PFSK-1 (cell line): ENCODE results near the gene QRICH2. TPM values are rescaled to one million over a fixed set of nuclear protein-coding genes. Genes with fewer than 3 reads are reported as not detected.

Experiments
- FOXP2 ChIP-seq: optimal IDR thresholded peaks from 2 replicates; pipeline ENCODE3; 2011; ENCODE audit warnings: borderline replicate concordance, control low read depth, inconsistent platforms; ENCODE audit not compliant: insufficient read depth; ENCODE audit errors: extremely low read length, extremely low read depth
- POLR2AphosphoS5 ChIP-seq: IDR thresholded peaks from 2 replicates; pipeline ENCODE4 v1.6.1; 2012; ENCODE audit warnings: low read depth, mild to moderate bottlenecking, control low read depth, low read length, moderate library complexity
- REST ChIP-seq, 2 experiments: IDR thresholded peaks; 2 replicates each; pipeline versions ENCODE4 v1.6.1 to v1.8.0; 2011 to 2012; ENCODE audit warnings: low read depth in 2 of 2, low read length in 2 of 2, control low read depth in 1 of 2, inconsistent platforms in 1 of 2, mild to moderate bottlenecking in 1 of 2, moderate library complexity in 1 of 2; ENCODE audit not compliant: insufficient read depth in 1 of 2
- SIN3A ChIP-seq: IDR thresholded peaks from 2 replicates; pipeline ENCODE4 v1.6.1; 2012; ENCODE audit warnings: mild to moderate bottlenecking, low read length, moderate library complexity, borderline replicate concordance; ENCODE audit not compliant: insufficient read depth
- TAF1 ChIP-seq: IDR thresholded peaks from 2 replicates; pipeline ENCODE4 v1.6.1; 2012; ENCODE audit warnings: low read length, control low read depth, borderline replicate concordance; ENCODE audit not compliant: insufficient read depth
- polyA plus RNA-seq: library from polyadenylated mRNA; unstranded; fragments of >200 nt; gene quantifications from one replicate; pipeline ENCODE4 v1.2.1, GENCODE V29; 2012; ENCODE audit warnings: low read depth, missing spikeins; ENCODE audit not compliant: insufficient read length

Gene QRICH2
- polyA plus RNA-seq, result 10.6 TPM

- TF ChIP-seq FOXP2, result no peak
- TF ChIP-seq POLR2AphosphoS5, result no peak
- TF ChIP-seq REST (IDR thresholded peaks at IDR 0.05; ENCODE audit: insufficient read depth in 1 of 2, low read depth in 2 of 2, low read length in 2 of 2), result no peak
- no peak for TF ChIP-seq SIN3A
- no peak for TF ChIP-seq TAF1
Measured at GRCh38 chr17:76307966-76308338, at the start of gene QRICH2. Gene QRICH2, minus strand, starts transcription at chr17:76308276. Its CDS starts 278 bp downstream, at chr17:76307998.

- TF ChIP-seq SIN3A (no peak), FOXP2 (no peak), TAF1 (no peak), POLR2AphosphoS5 (no peak), REST (IDR thresholded peaks at IDR 0.05; ENCODE audit: insufficient read depth in 1 of 2, low read depth in 2 of 2, low read length in 2 of 2) (no peak)
Measured at GRCh38 chr17:76357597-76358158, 49.6 kb upstream of the QRICH2 start.

- no peak for TF ChIP-seq FOXP2
- no peak for TF ChIP-seq SIN3A
- no peak for TF ChIP-seq TAF1
- no peak for TF ChIP-seq POLR2AphosphoS5
- TF ChIP-seq REST (IDR thresholded peaks at IDR 0.05; ENCODE audit: insufficient read depth in 1 of 2, low read depth in 2 of 2, low read length in 2 of 2), result no peak
Measured at GRCh38 chr17:76356803-76357456, 48.9 kb upstream of the QRICH2 start.

GRCh38 chr17:76354747-76355310 is 46.8 kb upstream of the QRICH2 start:
- TF ChIP-seq REST (IDR thresholded peaks at IDR 0.05; ENCODE audit: insufficient read depth in 1 of 2, low read depth in 2 of 2, low read length in 2 of 2) (no peak), SIN3A (no peak)
